ENCODE data around the gene FCN2.

The FCN2 gene

GRCh38 chr9:134913041-134913712, 32.6 kb downstream of the FCN2 start:
- DNase-seq = no peak

GRCh38 chr9:134913713-134914500, 33.3 kb downstream of the FCN2 start:
- no peak for DNase-seq

DNA sequence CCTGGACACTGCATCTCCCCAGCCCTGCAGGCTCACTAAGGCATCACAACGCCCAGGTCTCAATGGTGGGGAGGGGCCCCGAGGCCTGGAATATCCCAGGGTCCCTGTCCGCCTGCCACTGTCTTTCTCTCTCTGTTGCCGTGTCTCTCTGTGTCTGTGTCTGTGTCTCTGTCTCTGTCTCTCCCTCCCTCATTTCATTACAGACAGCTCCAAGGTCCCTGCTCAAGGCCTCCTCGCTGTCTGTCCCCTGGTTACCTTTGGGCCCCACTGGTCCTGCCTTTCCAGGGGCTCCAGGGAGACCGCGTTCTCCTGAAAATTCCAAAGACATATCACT, 33.9 kb downstream of the FCN2 start:
- no peak for DNase-seq

- DNase-seq = no peak
These were observed 34.7 kb downstream of the FCN2 start for GRCh38 chr9:134915046-134915985.

- DNase-seq = no peak
These were observed 35.6 kb downstream of the FCN2 start for GRCh38 chr9:134916161-134916665.

DNA sequence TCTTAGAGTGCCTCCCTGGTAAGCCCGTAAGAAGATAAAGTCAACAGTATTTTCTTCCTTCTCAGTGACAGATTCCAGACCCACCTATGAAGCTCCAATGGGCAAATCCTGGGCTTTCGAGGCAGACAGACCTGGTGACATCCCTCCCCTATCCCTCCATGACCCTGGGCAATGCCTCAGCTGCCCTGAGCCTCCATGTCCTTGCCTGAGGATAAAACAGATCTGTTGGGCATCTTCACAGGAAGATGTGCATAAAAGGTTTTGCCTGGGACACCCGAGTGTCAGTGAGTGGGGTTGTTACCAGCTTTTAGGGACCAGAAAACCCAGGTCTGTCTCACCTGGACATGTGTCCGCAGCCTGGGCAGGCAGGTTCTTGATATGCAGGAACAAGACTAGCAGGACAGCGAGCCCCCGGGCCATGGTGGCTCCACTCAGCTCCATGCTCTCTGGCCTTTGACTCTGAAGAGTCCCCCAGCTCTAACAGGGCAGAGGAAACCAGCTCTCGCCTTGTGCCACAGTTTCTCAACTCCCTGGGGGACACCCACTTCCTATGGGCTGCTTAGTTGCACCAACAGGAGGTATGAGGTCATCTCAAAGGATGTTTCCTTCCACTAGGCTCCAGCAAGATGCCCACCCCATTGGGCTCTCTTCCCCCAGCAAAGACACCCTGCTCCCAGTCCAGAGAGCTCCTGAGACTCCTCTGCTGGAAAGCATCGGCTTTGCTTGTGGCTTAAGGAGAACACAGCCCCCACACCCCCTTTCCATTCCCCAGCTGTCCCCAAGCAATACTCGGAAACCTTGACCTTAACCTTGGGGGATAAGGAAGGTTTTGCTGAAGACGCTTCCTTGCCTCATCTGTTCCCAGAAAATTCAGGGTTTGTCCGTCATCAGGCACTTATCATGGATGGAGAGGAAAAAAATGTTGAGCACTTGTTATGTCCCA, 37.1 kb downstream of the FCN2 start, which contains the start of gene FCN1:
Gene FCN1 (minus strand): TSS at position 482 of the 943 bp plus-strand sequence. CDS start 41 bp downstream, at position 441.
- no peak for DNase-seq

- no peak for DNase-seq
These were observed 38.0 kb downstream of the FCN2 start for GRCh38 chr9:134918646-134919045.

GRCh38 chr9:134919303-134919702, 38.7 kb downstream of the FCN2 start:
- no peak for DNase-seq

- no peak for DNase-seq
These were observed 41.7 kb downstream of the FCN2 start for GRCh38 chr9:134922066-134922931.

- no peak for DNase-seq
These were observed 42.3 kb downstream of the FCN2 start for GRCh38 chr9:134922932-134923240.

GRCh38 chr9:134923466-134923865, 42.9 kb downstream of the FCN2 start:
- DNase-seq = no peak

- no peak for DNase-seq
These were observed 44.5 kb downstream of the FCN2 start for GRCh38 chr9:134925011-134925511.

GRCh38 chr9:134928436-134929192, 48.0 kb downstream of the FCN2 start:
- DNase-seq = no peak

GRCh38 chr9:134929193-134930158, 48.9 kb downstream of the FCN2 start:
- DNase-seq = no peak

DNA sequence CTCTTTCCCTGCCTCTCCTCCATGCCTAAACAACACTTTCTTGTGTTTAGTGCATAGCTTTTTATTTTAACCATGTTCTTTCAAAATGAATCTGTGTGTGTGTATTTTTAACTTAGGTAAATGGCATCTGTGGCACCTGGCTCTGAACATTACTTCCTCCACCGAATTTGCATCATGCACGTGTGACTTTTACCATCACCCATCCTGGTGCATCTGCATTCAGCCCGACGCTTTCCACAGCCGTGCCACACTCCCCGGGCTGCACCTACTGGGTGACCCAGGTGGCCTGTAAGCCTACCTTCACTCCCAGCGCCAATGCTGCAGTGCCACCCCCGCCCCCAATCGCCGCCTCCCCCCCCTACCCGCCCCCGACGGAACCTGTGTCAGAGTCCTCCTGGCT, 49.8 kb downstream of the FCN2 start:
- DNase-seq = no peak

DNA sequence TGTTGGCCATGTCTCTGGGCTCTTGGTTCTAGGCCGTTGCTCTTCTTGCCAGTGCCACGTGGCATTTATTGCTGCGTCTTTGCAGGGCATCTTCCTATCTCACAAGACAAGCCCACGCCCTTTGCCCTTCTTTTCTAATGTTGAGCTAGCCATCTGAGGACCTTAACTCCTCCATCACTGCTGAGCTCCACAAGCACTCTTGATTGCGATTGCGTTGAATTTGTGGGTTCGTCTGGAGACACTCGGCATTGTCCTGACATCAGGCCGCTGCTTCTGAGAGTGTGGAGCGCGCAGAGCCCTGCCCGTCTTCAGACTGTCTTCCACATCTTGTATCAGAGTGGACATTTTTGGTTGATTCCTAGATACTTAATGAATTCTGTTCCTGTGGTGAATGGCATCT, 51.6 kb downstream of the FCN2 start:
- no peak for DNase-seq

GRCh38 chr9:134932606-134933005, 52.0 kb downstream of the FCN2 start:
- no peak for DNase-seq

DNA sequence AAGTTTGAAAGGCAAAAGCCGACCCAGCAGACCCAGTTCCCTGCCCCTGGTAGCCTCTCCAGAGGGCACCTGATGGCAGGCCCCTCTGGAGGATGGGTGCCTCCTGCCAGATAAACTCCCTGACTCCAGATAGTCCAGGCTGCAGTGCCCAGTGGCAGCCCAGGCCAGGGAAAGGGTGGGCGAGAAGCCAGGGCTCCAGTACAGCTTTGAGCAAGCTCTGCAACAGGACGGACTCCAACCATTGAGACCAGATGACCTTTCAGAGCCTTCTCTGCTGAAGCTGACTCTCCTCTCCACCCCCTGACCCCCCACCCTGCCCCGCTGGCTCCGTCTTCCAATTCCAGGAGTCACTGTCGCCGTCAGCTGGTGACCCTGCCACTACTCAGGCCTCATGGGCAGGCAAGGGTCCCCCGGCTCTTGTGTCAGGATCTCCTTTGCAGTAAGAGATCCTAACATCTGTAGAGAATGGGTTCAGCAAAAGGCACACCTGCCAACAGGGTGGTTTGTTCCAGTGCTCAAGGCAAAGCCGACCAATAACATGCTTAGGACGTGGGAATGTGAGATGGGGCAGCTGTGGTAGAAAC, 52.6 kb downstream of the FCN2 start:
- no peak for DNase-seq

All from activated CD4-positive, alpha-beta T cell treated with anti-CD3 and anti-CD28 coated beads, Interleukin-2, amount 50 U/mL, for 16 hours (primary cell).